ENCODE data around the gene LIF.

GRCh38 chr22:30240541-30241417 lies 5.8 kb downstream of the LIF start:
- TF ChIP-seq CTCF (IDR thresholded peaks at IDR 0.05; ENCODE audit: poor library complexity) (no peak), EZH2 (IDR thresholded peaks at IDR 0.05; ENCODE audit: borderline replicate concordance) (no peak), EZH2phosphoT487 (IDR thresholded peaks at IDR 0.05; ENCODE audit: low read depth, severe bottlenecking, unreplicated experiment) (no peak)
